KMS-11 (cell line): ENCODE data around the gene MFAP5.

ENCODE experiments used
- H2AFZ ChIP-seq: fragments of 200-600 bp; sonication (generic); 2 replicates; pipeline ENCODE4 v1.6.1; 2016; ENCODE audit warnings: antibody characterized with exemption, mixed run types, low read depth
- H3K27ac ChIP-seq: fragments of 200-600 bp; sonication (generic); 2 replicates; pipeline ENCODE4 v1.6.1; 2016; ENCODE audit warnings: mild to moderate bottlenecking, mixed run types
- H3K27me3 ChIP-seq: fragments of 200-600 bp; sonication (generic); 2 replicates; pipeline ENCODE4 v1.6.1; 2017; ENCODE audit warnings: mild to moderate bottlenecking, low read depth, mixed run types, moderate library complexity; ENCODE audit not compliant: insufficient read depth
- H3K36me3 ChIP-seq: fragments of 200-600 bp; sonication (generic); 2 replicates; pipeline ENCODE4 v1.6.1; 2017; ENCODE audit warnings: mild to moderate bottlenecking, mixed run types; ENCODE audit not compliant: insufficient read depth
- H3K4me1 ChIP-seq: fragments of 200-600 bp; sonication (generic); 2 replicates; pipeline ENCODE4 v1.6.1; 2016; ENCODE audit warnings: mild to moderate bottlenecking, low read depth, mixed run types; ENCODE audit not compliant: poor library complexity, severe bottlenecking
- H3K4me2 ChIP-seq: fragments of 200-600 bp; sonication (generic); 2 replicates; pipeline ENCODE4 v1.7.0; 2016; ENCODE audit warnings: mild to moderate bottlenecking, mixed run types
- H3K4me3 ChIP-seq: fragments of 200-600 bp; sonication (generic); IDR thresholded peaks from 2 replicates; pipeline ENCODE4 v1.6.1; 2017; ENCODE audit warnings: low read depth, low read length, mixed read lengths; ENCODE audit not compliant: insufficient read depth
- H3K79me2 ChIP-seq: fragments of 200-600 bp; sonication (generic); 2 replicates; pipeline ENCODE4 v1.6.1; 2016; ENCODE audit warnings: low read depth, mixed run types; ENCODE audit not compliant: insufficient read depth
- H3K9ac ChIP-seq: fragments of 200-600 bp; sonication (generic); 2 replicates; pipeline ENCODE4 v1.6.1; 2016; ENCODE audit warnings: mild to moderate bottlenecking, mixed run types
- H4K20me1 ChIP-seq: fragments of 200-600 bp; sonication (generic); 2 replicates; pipeline ENCODE4 v1.6.1; 2016; ENCODE audit warnings: mild to moderate bottlenecking, mixed run types; ENCODE audit not compliant: insufficient read depth
- TF ChIP-seq, protein P1 (sequence below): fragments of 200-600 bp; sonication (generic); conservative IDR thresholded peaks from 2 replicates; pipeline ENCODE4 v1.6.1; 2017; ENCODE audit warnings: low read depth, mild to moderate bottlenecking, antibody characterized with exemption, low read length, moderate library complexity, mixed read lengths

Gene MFAP5

DNA sequence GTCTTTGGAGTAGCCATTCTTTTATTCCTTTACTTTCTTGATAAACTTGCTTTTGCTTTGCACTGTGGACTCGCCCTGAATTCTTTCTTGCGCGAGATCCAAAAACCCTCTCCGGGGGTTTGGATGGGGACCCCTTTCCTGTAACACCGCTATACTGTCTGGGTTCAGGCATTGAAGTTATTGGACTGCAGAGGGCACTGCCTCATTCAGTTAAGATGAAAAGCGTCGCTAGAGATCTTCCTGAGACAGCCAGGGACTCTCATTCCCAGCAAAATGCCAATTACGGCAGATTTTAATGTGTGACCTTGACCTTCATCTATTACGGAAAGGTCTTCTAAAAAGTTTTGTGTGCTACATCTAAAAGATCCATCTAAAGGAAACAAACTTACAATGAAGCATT, 17.9 kb upstream of the MFAP5 start:
- Histone ChIP-seq H4K20me1 (no peaks in the 10 kb centered on the region), H3K4me2 (no peak overlapping the region)

DNA sequence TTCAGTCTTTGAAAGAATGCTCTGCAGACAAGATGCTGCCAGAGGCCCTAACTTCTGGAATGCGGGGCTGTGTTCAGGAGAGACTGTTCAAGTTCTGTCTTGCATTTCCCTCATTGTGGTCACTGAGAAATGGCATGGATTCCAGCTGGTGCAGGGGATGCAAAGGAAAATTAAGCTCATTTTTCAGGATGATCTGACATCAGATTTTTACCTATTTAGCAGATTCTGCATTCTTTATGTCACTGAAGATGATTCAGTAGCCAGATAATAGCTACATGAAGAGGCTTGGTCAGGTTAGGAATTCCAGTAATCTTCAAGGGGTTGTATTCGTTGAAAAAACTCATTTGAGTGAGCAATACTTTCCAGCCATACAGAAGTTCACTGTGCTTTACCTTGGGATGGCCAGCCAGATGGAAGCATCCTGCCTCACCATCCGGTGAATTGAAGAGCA, 16.1 kb upstream of the MFAP5 start:
- Histone ChIP-seq H3K79me2 (no peaks in the 10 kb centered on the region), H2AFZ (no peak overlapping the region), H3K36me3 (no peaks in the 10 kb centered on the region), H3K27me3 (no peaks in the 10 kb centered on the region), H3K27ac (no peak overlapping the region), H3K9ac (no peak overlapping the region), H4K20me1 (no peaks in the 10 kb centered on the region), H3K4me3 (no peak overlapping the region), H3K4me2 (no peak overlapping the region), H3K4me1 (no peaks in the 10 kb centered on the region)
- TF ChIP-seq, protein P1, sequence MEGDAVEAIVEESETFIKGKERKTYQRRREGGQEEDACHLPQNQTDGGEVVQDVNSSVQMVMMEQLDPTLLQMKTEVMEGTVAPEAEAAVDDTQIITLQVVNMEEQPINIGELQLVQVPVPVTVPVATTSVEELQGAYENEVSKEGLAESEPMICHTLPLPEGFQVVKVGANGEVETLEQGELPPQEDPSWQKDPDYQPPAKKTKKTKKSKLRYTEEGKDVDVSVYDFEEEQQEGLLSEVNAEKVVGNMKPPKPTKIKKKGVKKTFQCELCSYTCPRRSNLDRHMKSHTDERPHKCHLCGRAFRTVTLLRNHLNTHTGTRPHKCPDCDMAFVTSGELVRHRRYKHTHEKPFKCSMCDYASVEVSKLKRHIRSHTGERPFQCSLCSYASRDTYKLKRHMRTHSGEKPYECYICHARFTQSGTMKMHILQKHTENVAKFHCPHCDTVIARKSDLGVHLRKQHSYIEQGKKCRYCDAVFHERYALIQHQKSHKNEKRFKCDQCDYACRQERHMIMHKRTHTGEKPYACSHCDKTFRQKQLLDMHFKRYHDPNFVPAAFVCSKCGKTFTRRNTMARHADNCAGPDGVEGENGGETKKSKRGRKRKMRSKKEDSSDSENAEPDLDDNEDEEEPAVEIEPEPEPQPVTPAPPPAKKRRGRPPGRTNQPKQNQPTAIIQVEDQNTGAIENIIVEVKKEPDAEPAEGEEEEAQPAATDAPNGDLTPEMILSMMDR: no peak

More for the DNA sequence above, 17.9 kb upstream of the MFAP5 start:
- no peak overlapping the region for H3K27ac ChIP-seq
- H3K79me2 ChIP-seq: no peaks in the 10 kb centered on the region
- TF ChIP-seq, protein P1: no peak
- H3K4me1 ChIP-seq: no peaks in the 10 kb centered on the region
- H3K9ac ChIP-seq: no peak overlapping the region
- H3K4me3 ChIP-seq: no peak overlapping the region
- H3K27me3 ChIP-seq: no peaks in the 10 kb centered on the region
- no peak overlapping the region for H2AFZ ChIP-seq
- no peaks in the 10 kb centered on the region for H3K36me3 ChIP-seq

DNA sequence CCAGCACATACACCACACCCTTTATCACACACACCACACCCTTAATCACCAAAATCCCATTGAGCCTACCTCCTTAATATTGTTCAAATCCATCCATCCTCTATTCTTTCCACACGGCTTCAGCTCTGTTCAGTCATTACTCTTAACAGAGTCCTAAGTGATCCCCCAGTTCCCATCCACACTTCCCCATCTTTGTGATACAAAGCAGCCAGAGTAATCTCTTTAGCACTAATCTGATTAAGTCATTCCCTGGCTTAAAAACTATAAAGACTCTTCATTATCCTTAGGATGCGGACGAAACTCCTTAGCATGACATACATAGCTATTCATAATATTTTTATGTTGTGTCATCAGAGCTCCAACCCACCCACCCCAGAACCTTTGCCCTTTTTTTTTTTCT, 14.7 kb upstream of the MFAP5 start:
- Histone ChIP-seq H4K20me1 (no peaks in the 10 kb centered on the region), H2AFZ (no peak overlapping the region), H3K27ac (no peak overlapping the region), H3K36me3 (no peaks in the 10 kb centered on the region), H3K27me3 (no peaks in the 10 kb centered on the region), H3K4me1 (no peaks in the 10 kb centered on the region), H3K4me3 (no peak overlapping the region), H3K4me2 (no peak overlapping the region), H3K79me2 (no peaks in the 10 kb centered on the region), H3K9ac (no peak overlapping the region)
- TF ChIP-seq, protein P1: no peak

DNA sequence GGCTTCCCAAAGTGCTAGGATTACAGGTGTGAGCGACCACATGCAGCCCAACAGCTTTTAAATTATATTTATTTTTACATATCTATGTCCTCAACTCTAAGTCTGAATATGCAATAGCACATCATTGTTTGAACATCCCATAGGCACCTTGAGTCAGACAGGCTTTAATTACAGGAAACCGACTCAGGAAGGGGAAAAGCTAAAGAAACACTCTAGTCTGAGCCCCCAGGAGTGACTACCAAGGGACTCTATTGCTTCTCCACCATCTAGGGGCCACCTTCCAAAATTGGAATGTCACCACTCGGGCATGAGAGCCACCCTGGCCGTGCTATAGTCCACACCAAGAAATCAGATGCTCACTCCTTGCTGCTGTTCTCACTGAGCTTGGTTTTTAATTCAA, 14.0 kb upstream of the MFAP5 start:
- no peaks in the 10 kb centered on the region for H3K4me1 ChIP-seq
- no peak overlapping the region for H2AFZ ChIP-seq
- H3K27ac ChIP-seq: no peak overlapping the region
- no peak overlapping the region for H3K4me3 ChIP-seq
- H3K27me3 ChIP-seq: no peaks in the 10 kb centered on the region
- H3K79me2 ChIP-seq: no peaks in the 10 kb centered on the region
- TF ChIP-seq, protein P1: no peak
- H3K36me3 ChIP-seq: no peaks in the 10 kb centered on the region
- no peak overlapping the region for H3K4me2 ChIP-seq
- H4K20me1 ChIP-seq: no peaks in the 10 kb centered on the region
- H3K9ac ChIP-seq: no peak overlapping the region
